Karpas-422 (cell line): Measurements from ENCODE around the gene ITPRIP. TPM values are rescaled to one million over a fixed set of nuclear protein-coding genes. Genes with fewer than 3 reads are reported as not detected.

Experiments used
- DNase-seq: peaks from one replicate; pipeline ENCODE4 v3.0.0-alpha.2; 2015
- H2AFZ ChIP-seq: fragments of 200-600 bp; sonication (generic); 2 replicates; pipeline ENCODE4 v1.6.1; 2014; ENCODE audit warnings: antibody characterized with exemption, low read length, mixed read lengths
- H3K27ac ChIP-seq: fragments of 200-600 bp; sonication (generic); 2 replicates; pipeline ENCODE4 v1.5.1; 2014; ENCODE audit warnings: mild to moderate bottlenecking, low read length, moderate library complexity
- H3K27me3 ChIP-seq: fragments of 200-600 bp; sonication (generic); 2 replicates; pipeline ENCODE4 v1.6.1; 2014; ENCODE audit warnings: low read length, mixed read lengths
- H3K36me3 ChIP-seq: fragments of 200-600 bp; sonication (generic); 2 replicates; pipeline ENCODE4 v1.6.1; 2014; ENCODE audit warnings: low read length, mixed read lengths; ENCODE audit not compliant: insufficient read depth
- H3K4me1 ChIP-seq: fragments of 200-600 bp; sonication (generic); 2 replicates; pipeline ENCODE4 v1.6.1; 2014; ENCODE audit warnings: mild to moderate bottlenecking, low read length, mixed read lengths
- H3K4me2 ChIP-seq: fragments of 200-600 bp; sonication (generic); 2 replicates; pipeline ENCODE4 v1.6.1; 2014; ENCODE audit warnings: low read length, low read depth, mild to moderate bottlenecking; ENCODE audit not compliant: poor library complexity, severe bottlenecking
- H3K4me3 ChIP-seq: fragments of 200-600 bp; sonication (generic); 2 replicates; pipeline ENCODE4 v1.5.1; 2014; ENCODE audit warnings: mild to moderate bottlenecking, antibody characterized with exemption, low read length, mixed read lengths
- H3K79me2 ChIP-seq: fragments of 200-600 bp; sonication (generic); 2 replicates; pipeline ENCODE4 v1.6.1; 2014; ENCODE audit warnings: mild to moderate bottlenecking, low read length, mixed read lengths
- H3K9ac ChIP-seq: fragments of 200-600 bp; sonication (generic); 2 replicates; pipeline ENCODE4 v1.6.0; 2014; ENCODE audit warnings: low read length
- H3K9me2 ChIP-seq: fragments of 200-600 bp; sonication (generic), shearing (Covaris generic); replicated peaks from 2 replicates; pipeline ENCODE4 v1.6.0; 2014; ENCODE audit warnings: mild to moderate bottlenecking, low read length, moderate library complexity; ENCODE audit not compliant: insufficient read depth
- H3K9me3 ChIP-seq: fragments of 300-700, 200-600 bp; sonication (generic); 2 replicates; pipeline ENCODE4 v1.6.1; 2014; ENCODE audit warnings: low read length, mixed read lengths
- H4K20me1 ChIP-seq: fragments of 200-600 bp; sonication (generic); 2 replicates; pipeline ENCODE4 v1.6.1; 2014; ENCODE audit warnings: mild to moderate bottlenecking, antibody characterized with exemption, low read length, low read depth; ENCODE audit not compliant: insufficient read depth
- total RNA-seq: library from RNA; depleted of rRNA; stranded (reverse); fragments of >200 nt; shearing (Covaris generic); gene quantifications from 2 replicates; pipeline ENCODE4 v1.2.3, GENCODE V29; 2014; ENCODE audit warnings: low replicate concordance

The ITPRIP gene
- total RNA-seq, 1 experiment from 2014 or later: 4.5 TPM

GRCh38 chr10:104347295-104348045 lies 9.2 kb upstream of the ITPRIP start:
- H3K79me2 ChIP-seq: no peaks in the 10 kb centered on the region
- no peaks in the 10 kb centered on the region for H3K9me3 ChIP-seq
- H3K4me2 ChIP-seq: peak overlapping the region; percentile 70
- DNase-seq: peak; percentile 51
- H3K4me1 ChIP-seq: peaks cover 47% of the 10 kb centered on the region
- H2AFZ ChIP-seq: no peak overlapping the region
- peak overlapping the region; percentile 46; the same call in 1 of the 2 replicates for H3K9ac ChIP-seq
- peak overlapping the region; percentile 47 for H3K4me3 ChIP-seq
- peak overlapping the region; percentile 84 for H3K27ac ChIP-seq
- H3K9me2 ChIP-seq: no peaks in the 10 kb centered on the region
- no peaks in the 10 kb centered on the region for H4K20me1 ChIP-seq
- H3K27me3 ChIP-seq: no peaks in the 10 kb centered on the region
- H3K36me3 ChIP-seq: no peaks in the 10 kb centered on the region

DNA sequence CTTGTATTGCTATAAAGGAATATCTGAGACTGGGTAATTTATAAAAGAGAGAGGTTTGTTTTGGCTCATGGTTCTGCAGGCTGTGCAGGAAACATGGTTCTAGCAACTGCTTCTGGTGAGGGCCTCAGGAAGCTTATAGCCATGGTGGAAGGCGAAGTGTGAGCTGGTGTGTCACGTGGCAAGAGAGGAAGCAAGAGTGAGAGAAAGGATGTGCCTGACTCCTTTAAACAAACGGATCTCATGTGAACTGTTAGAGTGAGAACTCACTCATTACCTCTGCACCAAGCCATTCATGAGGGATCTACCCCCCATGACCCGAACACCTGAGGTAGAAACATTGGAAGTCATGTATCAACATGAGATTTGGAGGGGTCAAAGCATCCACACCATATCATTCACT lies 7.7 kb upstream of the ITPRIP start:
- no peak overlapping the region for H3K4me2 ChIP-seq
- no peaks in the 10 kb centered on the region for H3K9me3 ChIP-seq
- H3K9me2 ChIP-seq: no peaks in the 10 kb centered on the region
- H3K4me3 ChIP-seq: no peak overlapping the region
- H3K79me2 ChIP-seq: no peaks in the 10 kb centered on the region
- no peak overlapping the region for H2AFZ ChIP-seq
- no peaks in the 10 kb centered on the region for H3K36me3 ChIP-seq
- no peak for DNase-seq
- no peaks in the 10 kb centered on the region for H4K20me1 ChIP-seq
- no peak overlapping the region for H3K27ac ChIP-seq
- H3K9ac ChIP-seq: no peak overlapping the region
- peaks cover 38% of the 10 kb centered on the region for H3K4me1 ChIP-seq
- H3K27me3 ChIP-seq: no peaks in the 10 kb centered on the region

- Histone ChIP-seq H3K9ac (no peak overlapping the region), H3K27me3 (no peaks in the 10 kb centered on the region), H3K79me2 (no peaks in the 10 kb centered on the region), H3K4me3 (no peak overlapping the region), H3K27ac (no peak overlapping the region), H2AFZ (no peak overlapping the region), H4K20me1 (no peaks in the 10 kb centered on the region), H3K9me2 (no peaks in the 10 kb centered on the region), H3K4me1 (peaks cover 38% of the 10 kb centered on the region), H3K9me3 (no peaks in the 10 kb centered on the region), H3K4me2 (no peak overlapping the region), H3K36me3 (no peaks in the 10 kb centered on the region)
- no peak for DNase-seq
These were observed 7.2 kb upstream of the ITPRIP start for GRCh38 chr10:104345515-104345914.

GRCh38 chr10:104344219-104344618 lies 6.0 kb upstream of the ITPRIP start:
- H3K4me1 ChIP-seq: peaks cover 34% of the 10 kb centered on the region
- no peak overlapping the region for H2AFZ ChIP-seq
- no peaks in the 10 kb centered on the region for H4K20me1 ChIP-seq
- H3K9me3 ChIP-seq: no peaks in the 10 kb centered on the region
- no peak overlapping the region for H3K9ac ChIP-seq
- no peaks in the 10 kb centered on the region for H3K9me2 ChIP-seq
- H3K36me3 ChIP-seq: no peaks in the 10 kb centered on the region
- no peaks in the 10 kb centered on the region for H3K27me3 ChIP-seq
- H3K27ac ChIP-seq: no peak overlapping the region
- H3K79me2 ChIP-seq: no peaks in the 10 kb centered on the region
- H3K4me3 ChIP-seq: no peak overlapping the region
- DNase-seq: no peak
- H3K4me2 ChIP-seq: no peak overlapping the region

- H3K9me2 ChIP-seq: no peaks in the 10 kb centered on the region
- peaks cover 30% of the 10 kb centered on the region for H3K4me1 ChIP-seq
- H3K4me2 ChIP-seq: no peak overlapping the region
- H3K9me3 ChIP-seq: no peaks in the 10 kb centered on the region
- no peaks in the 10 kb centered on the region for H3K36me3 ChIP-seq
- H3K79me2 ChIP-seq: no peaks in the 10 kb centered on the region
- no peak overlapping the region for H3K9ac ChIP-seq
- H4K20me1 ChIP-seq: no peaks in the 10 kb centered on the region
- H3K4me3 ChIP-seq: no peak overlapping the region
- no peak overlapping the region for H2AFZ ChIP-seq
- H3K27ac ChIP-seq: no peak overlapping the region
- H3K27me3 ChIP-seq: no peaks in the 10 kb centered on the region
- DNase-seq: no peak
These were observed 4.7 kb upstream of the ITPRIP start for GRCh38 chr10:104342941-104343411.

DNA sequence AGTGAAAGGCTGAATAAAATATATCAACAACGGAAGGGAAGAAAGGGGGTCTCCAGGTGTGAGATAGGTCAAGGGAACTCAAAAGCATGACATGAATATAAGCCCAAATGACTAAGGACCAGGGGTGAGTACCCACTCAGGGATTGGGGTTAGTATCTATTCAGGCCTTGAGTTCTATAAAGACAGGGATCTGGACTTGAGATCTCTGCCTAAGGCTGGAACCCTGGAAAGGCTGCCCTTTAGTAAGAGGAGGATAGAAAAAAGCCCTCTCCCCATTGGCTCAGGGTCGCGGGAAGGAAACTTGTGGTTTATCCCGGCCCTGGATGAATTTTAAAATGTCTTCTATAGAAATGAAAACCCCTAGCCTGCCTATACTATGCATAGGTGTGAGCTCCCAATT lies 2.4 kb upstream of the ITPRIP start:
- H3K4me2 ChIP-seq: no peak overlapping the region
- no peak overlapping the region for H3K4me3 ChIP-seq
- no peak for DNase-seq
- no peaks in the 10 kb centered on the region for H3K27me3 ChIP-seq
- no peak overlapping the region for H2AFZ ChIP-seq
- H3K79me2 ChIP-seq: 0 out of 2 replicates have a peak, but pooled peaks cover under 1% of the 10 kb centered on the region
- no peak overlapping the region for H3K9ac ChIP-seq
- H3K9me2 ChIP-seq: no peaks in the 10 kb centered on the region
- H3K27ac ChIP-seq: no peak overlapping the region
- peaks cover 13% of the 10 kb centered on the region for H4K20me1 ChIP-seq
- no peaks in the 10 kb centered on the region for H3K9me3 ChIP-seq
- peaks cover 35% of the 10 kb centered on the region for H3K4me1 ChIP-seq
- H3K36me3 ChIP-seq: no peaks in the 10 kb centered on the region

- Histone ChIP-seq H3K79me2 (0 out of 2 replicates have a peak, but pooled peaks cover 2% of the 10 kb centered on the region), H3K9ac (no peak overlapping the region), H3K27me3 (no peaks in the 10 kb centered on the region), H3K4me1 (peaks cover 41% of the 10 kb centered on the region), H3K27ac (no peak overlapping the region), H3K4me3 (no peak overlapping the region), H4K20me1 (peaks cover 18% of the 10 kb centered on the region), H3K9me3 (no peaks in the 10 kb centered on the region), H2AFZ (no peak overlapping the region), H3K36me3 (no peaks in the 10 kb centered on the region), H3K9me2 (no peaks in the 10 kb centered on the region), H3K4me2 (no peak overlapping the region)
- DNase-seq: no peak
These were observed 1.9 kb upstream of the ITPRIP start for GRCh38 chr10:104340111-104340526.

GRCh38 chr10:104339469-104340110 lies 1.3 kb upstream of the ITPRIP start:
- Histone ChIP-seq H3K9me2 (no peaks in the 10 kb centered on the region), H3K4me2 (peak overlapping the region; percentile 93), H3K27ac (no peak overlapping the region), H3K9me3 (no peaks in the 10 kb centered on the region), H3K36me3 (no peaks in the 10 kb centered on the region), H3K4me3 (peak overlapping the region; percentile 95; the same call in 1 of the 2 replicates), H3K27me3 (no peaks in the 10 kb centered on the region), H2AFZ (no peak overlapping the region), H3K9ac (no peak overlapping the region), H3K79me2 (0 out of 2 replicates have a peak, but pooled peaks cover 2% of the 10 kb centered on the region), H4K20me1 (peaks cover 23% of the 10 kb centered on the region), H3K4me1 (peaks cover 46% of the 10 kb centered on the region)
- no peak for DNase-seq
